ENCODE measurements around the gene SLC35G6.

GRCh38 chr17:7442142-7442541 lies 39.1 kb upstream of the SLC35G6 start:
- TF ChIP-seq CTCF (conservative IDR thresholded peaks at IDR 0.05; ENCODE audit: low read depth in 2 of 2) (no peak), POLR2AphosphoS5 (IDR thresholded peaks at IDR 0.05; ENCODE audit: low read depth) (no peak), EZH2 (IDR thresholded peaks at IDR 0.05; ENCODE audit: low read depth, unreplicated experiment) (no peak), EZH2phosphoT487 (IDR thresholded peaks at IDR 0.05; ENCODE audit: unreplicated experiment) (no peak), REST (IDR thresholded peaks at IDR 0.05; ENCODE audit: unreplicated experiment) (no peak)

All from GM23338 (cell line).